M059J (cell line): ENCODE measurements around the gene GLO1. TPM values are rescaled to one million over a fixed set of nuclear protein-coding genes. Genes with fewer than 3 reads are reported as not detected.
"Not testable (repeated sequence)": the region's sequence is repeated elsewhere in the genome, so short reads cannot be mapped to it uniquely, and the experiment has no call there.

Source experiments
- DNase-seq: peaks from one replicate; pipeline ENCODE4 v3.0.0-alpha.2; 2012; ENCODE audit warnings: low read depth
- total RNA-seq: library from RNA; depleted of rRNA; stranded (reverse); fragments of >200 nt; shearing (Covaris generic); gene quantifications from 2 replicates; pipeline ENCODE4 v1.2.3, GENCODE V29; 2014

The GLO1 gene
- total RNA-seq, 1 experiment from 2014 or later, result 419 TPM

- DNase-seq, result no peak
Measured at GRCh38 chr6:38705924-38706323, 3.0 kb upstream of the GLO1 start.

GRCh38 chr6:38703949-38704590 is 1.1 kb upstream of the GLO1 start:
- no peak for DNase-seq

- no peak for DNase-seq
Measured at GRCh38 chr6:38701551-38701950, 1.4 kb downstream of the GLO1 start.

- DNase-seq, result not testable (repeated sequence)
Measured at GRCh38 chr6:38699702-38700101, 3.2 kb downstream of the GLO1 start.

GRCh38 chr6:38697846-38698245 is 5.1 kb downstream of the GLO1 start:
- DNase-seq, result no peak

GRCh38 chr6:38696345-38696744 is 6.6 kb downstream of the GLO1 start:
- DNase-seq, result no peak

- DNase-seq, result no peak
Measured at GRCh38 chr6:38695933-38696332, 7.0 kb downstream of the GLO1 start.

- no peak for DNase-seq
Measured at GRCh38 chr6:38695227-38695900, 7.6 kb downstream of the GLO1 start.

GRCh38 chr6:38688579-38689087 is 14.3 kb downstream of the GLO1 start:
- no peak for DNase-seq

GRCh38 chr6:38687549-38687948 is 15.4 kb downstream of the GLO1 start:
- no peak for DNase-seq

- DNase-seq, result no peak
Measured at GRCh38 chr6:38687043-38687353, 15.9 kb downstream of the GLO1 start.

GRCh38 chr6:38686270-38687042 is 16.5 kb downstream of the GLO1 start:
- DNase-seq, result no peak

GRCh38 chr6:38684904-38685303 is 18.0 kb downstream of the GLO1 start:
- no peak for DNase-seq

- no peak for DNase-seq
Measured at GRCh38 chr6:38684237-38684636, 18.7 kb downstream of the GLO1 start.

- DNase-seq, result no peak
Measured at GRCh38 chr6:38681850-38682249, 21.1 kb downstream of the GLO1 start.

GRCh38 chr6:38679668-38680067 is 23.3 kb downstream of the GLO1 start:
- no peak for DNase-seq

GRCh38 chr6:38678178-38678760 is 24.7 kb downstream of the GLO1 start:
- DNase-seq, result no peak

GRCh38 chr6:38676974-38677544 is 25.9 kb downstream of the GLO1 start:
- no peak for DNase-seq

- no peak for DNase-seq
Measured at GRCh38 chr6:38676236-38676973, 26.5 kb downstream of the GLO1 start.

- peak; percentile 9 for DNase-seq
Measured at GRCh38 chr6:38673397-38674165, 29.4 kb downstream of the GLO1 start.
